Measurements from ENCODE around the gene NAV2. TPM values are rescaled to one million over a fixed set of nuclear protein-coding genes. Genes with fewer than 3 reads are reported as not detected.
A peak's percentile ranks its signal among the peaks of the same experiment; 100 is the strongest.

The NAV2 gene
- total and polyA plus RNA-seq, 7 donors = 1.2 to 62.6 (median 22.1) TPM

GRCh38 chr11:19735157-19735908, 22.7 kb downstream of the NAV2 start:
- H3K4me3 ChIP-seq = no peak overlapping the region
- no peak for DNase-seq

GRCh38 chr11:19735909-19736498, 23.4 kb downstream of the NAV2 start:
- H3K4me3 ChIP-seq = no peak overlapping the region

More at GRCh38 chr11:19735157-19735908, 22.7 kb downstream of the NAV2 start:
- H3K9me3 ChIP-seq = no peaks in the 10 kb centered on the region
- H3K27me3 ChIP-seq = no peaks in the 10 kb centered on the region
- intact Hi-C loops (cut with DNase I) = no loop called here
- TF ChIP-seq EP300 (IDR thresholded peaks at IDR 0.05) (no peak), POLR2AphosphoS5 (IDR thresholded peaks at IDR 0.05) (peak in 3 of 4 donors; percentile 10 to 18 (median 13)), POLR2A (IDR thresholded peaks at IDR 0.05) (no peak), CTCF (IDR thresholded peaks at IDR 0.05) (peak in 3 of 4 experiments; percentile 14 to 27 (median 17))
- H3K36me3 ChIP-seq = no peaks in the 10 kb centered on the region
- peak overlapping the region; percentile 75 to 98 (median 86) for H3K27ac ChIP-seq
- peaks cover 0 to 85% (median 60%) of the 10 kb centered on the region in 4 donors for H3K4me1 ChIP-seq
- 88 to 90% methylated on average over 7 of the region's 7 CpGs for WGBS, 2 donors

GRCh38 chr11:19736831-19737230, 24.2 kb downstream of the NAV2 start:
- 94 to 96% methylated on average over 3 of the region's 3 CpGs for WGBS, 2 donors
- intact Hi-C loops (cut with DNase I) = no loop called here
- TF ChIP-seq EP300 (IDR thresholded peaks at IDR 0.05) = no peak

More at GRCh38 chr11:19735909-19736498, 23.4 kb downstream of the NAV2 start:
- Histone ChIP-seq H3K9me3 (no peaks in the 10 kb centered on the region), H3K36me3 (no peaks in the 10 kb centered on the region), H3K27ac (peak overlapping the region; percentile 75 to 98 (median 86)), H3K4me1 (peaks cover 0 to 85% (median 57%) of the 10 kb centered on the region in 4 donors), H3K27me3 (no peaks in the 10 kb centered on the region)
- TF ChIP-seq POLR2A (IDR thresholded peaks at IDR 0.05) = no peak
- TF ChIP-seq POLR2AphosphoS5 (IDR thresholded peaks at IDR 0.05) = no peak
- TF ChIP-seq CTCF (IDR thresholded peaks at IDR 0.05) = no peak
- TF ChIP-seq EP300 (IDR thresholded peaks at IDR 0.05) = no peak
- intact Hi-C loops (cut with DNase I) = no loop called here
- DNase-seq = no peak
- 78 to 82% methylated on average over 2 of the region's 2 CpGs for WGBS, 2 donors

GRCh38 chr11:19737575-19737974, 24.9 kb downstream of the NAV2 start:
- peak overlapping the region in 3 of 4 donors; percentile 75 to 98 (median 97) for H3K27ac ChIP-seq
- 92% methylated on average over 4 of the region's 4 CpGs for WGBS, 2 donors
- no peaks in the 10 kb centered on the region for H3K9me3 ChIP-seq
- peaks cover 0 to 88% (median 60%) of the 10 kb centered on the region in 4 donors for H3K4me1 ChIP-seq
- no peak for DNase-seq
- no peak for TF ChIP-seq EP300 (IDR thresholded peaks at IDR 0.05)
- intact Hi-C loops (cut with DNase I) = no loop called here
- H3K36me3 ChIP-seq = no peaks in the 10 kb centered on the region
- no peak overlapping the region for H3K4me3 ChIP-seq
- H3K27me3 ChIP-seq = no peaks in the 10 kb centered on the region

More at GRCh38 chr11:19736831-19737230, 24.2 kb downstream of the NAV2 start:
- DNase-seq = no peak
- H3K4me3 ChIP-seq = no peak overlapping the region
- no peaks in the 10 kb centered on the region for H3K36me3 ChIP-seq
- H3K27me3 ChIP-seq = no peaks in the 10 kb centered on the region
- peak overlapping the region; percentile 75 to 98 (median 86) for H3K27ac ChIP-seq
- H3K4me1 ChIP-seq = peaks cover 0 to 86% (median 57%) of the 10 kb centered on the region in 4 donors
- H3K9me3 ChIP-seq = no peaks in the 10 kb centered on the region

- WGBS, 2 donors = 52 to 53% methylated on average over 3 of the region's 3 CpGs
- no peaks in the 10 kb centered on the region for H3K27me3 ChIP-seq
- H3K27ac ChIP-seq = peak overlapping the region in 3 of 4 donors; percentile 75 to 98 (median 97)
- H3K9me3 ChIP-seq = no peaks in the 10 kb centered on the region
- H3K4me1 ChIP-seq = peaks cover 0 to 93% (median 61%) of the 10 kb centered on the region in 4 donors
- no peak overlapping the region for H3K4me3 ChIP-seq
- no peak for TF ChIP-seq CTCF (IDR thresholded peaks at IDR 0.05)
- TF ChIP-seq POLR2A (IDR thresholded peaks at IDR 0.05) = no peak
- TF ChIP-seq EP300 (IDR thresholded peaks at IDR 0.05) = no peak
- TF ChIP-seq POLR2AphosphoS5 (IDR thresholded peaks at IDR 0.05) = no peak
- intact Hi-C loops (cut with DNase I) = no loop called here
- H3K36me3 ChIP-seq = no peaks in the 10 kb centered on the region
- DNase-seq = no peak
Observed at GRCh38 chr11:19738124-19738523, 25.5 kb downstream of the NAV2 start.
